ENCODE results near the gene ACBD6. TPM values are rescaled to one million over a fixed set of nuclear protein-coding genes. Genes with fewer than 3 reads are reported as not detected.

The ACBD6 gene
- total and polyA plus RNA-seq, 2 experiments from 2014 or later: 72.2 to 73.9 TPM

DNA sequence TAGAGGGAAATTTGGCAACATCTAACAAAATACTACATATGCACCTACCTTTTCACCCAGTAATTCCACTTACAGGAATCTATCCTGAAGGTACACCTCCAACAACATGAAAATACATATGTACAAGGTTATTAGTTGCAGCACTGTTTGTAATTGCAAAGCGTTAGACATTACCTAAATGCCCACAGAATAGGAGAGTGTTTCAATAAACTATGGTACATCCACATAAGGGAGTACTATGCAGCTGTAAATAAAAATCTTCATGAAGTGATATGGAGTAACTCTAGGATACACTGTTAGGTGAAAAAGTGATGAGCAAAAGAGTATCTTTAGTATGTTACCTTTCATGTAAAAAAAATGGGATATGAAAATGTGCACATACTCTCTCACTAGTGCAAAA is 126.1 kb downstream of the ACBD6 start:
- no peak overlapping the region for H3K4me3 ChIP-seq
- H3K27ac ChIP-seq: no peak overlapping the region
- no peaks in the 10 kb centered on the region for H3K36me3 ChIP-seq
- DNase-seq (ENCODE audit: low read depth in 1 of 2, low spot score in 1 of 2): no peak
- TF ChIP-seq, protein P1, sequence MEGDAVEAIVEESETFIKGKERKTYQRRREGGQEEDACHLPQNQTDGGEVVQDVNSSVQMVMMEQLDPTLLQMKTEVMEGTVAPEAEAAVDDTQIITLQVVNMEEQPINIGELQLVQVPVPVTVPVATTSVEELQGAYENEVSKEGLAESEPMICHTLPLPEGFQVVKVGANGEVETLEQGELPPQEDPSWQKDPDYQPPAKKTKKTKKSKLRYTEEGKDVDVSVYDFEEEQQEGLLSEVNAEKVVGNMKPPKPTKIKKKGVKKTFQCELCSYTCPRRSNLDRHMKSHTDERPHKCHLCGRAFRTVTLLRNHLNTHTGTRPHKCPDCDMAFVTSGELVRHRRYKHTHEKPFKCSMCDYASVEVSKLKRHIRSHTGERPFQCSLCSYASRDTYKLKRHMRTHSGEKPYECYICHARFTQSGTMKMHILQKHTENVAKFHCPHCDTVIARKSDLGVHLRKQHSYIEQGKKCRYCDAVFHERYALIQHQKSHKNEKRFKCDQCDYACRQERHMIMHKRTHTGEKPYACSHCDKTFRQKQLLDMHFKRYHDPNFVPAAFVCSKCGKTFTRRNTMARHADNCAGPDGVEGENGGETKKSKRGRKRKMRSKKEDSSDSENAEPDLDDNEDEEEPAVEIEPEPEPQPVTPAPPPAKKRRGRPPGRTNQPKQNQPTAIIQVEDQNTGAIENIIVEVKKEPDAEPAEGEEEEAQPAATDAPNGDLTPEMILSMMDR (IDR thresholded peaks at IDR 0.05; ENCODE audit: low read depth, low read length): no peak
- no peaks in the 10 kb centered on the region for H3K4me1 ChIP-seq (ENCODE audit: low read depth)
- no peaks in the 10 kb centered on the region for H3K27me3 ChIP-seq
- no peaks in the 10 kb centered on the region for H3K9me3 ChIP-seq (ENCODE audit: low read depth)

DNA sequence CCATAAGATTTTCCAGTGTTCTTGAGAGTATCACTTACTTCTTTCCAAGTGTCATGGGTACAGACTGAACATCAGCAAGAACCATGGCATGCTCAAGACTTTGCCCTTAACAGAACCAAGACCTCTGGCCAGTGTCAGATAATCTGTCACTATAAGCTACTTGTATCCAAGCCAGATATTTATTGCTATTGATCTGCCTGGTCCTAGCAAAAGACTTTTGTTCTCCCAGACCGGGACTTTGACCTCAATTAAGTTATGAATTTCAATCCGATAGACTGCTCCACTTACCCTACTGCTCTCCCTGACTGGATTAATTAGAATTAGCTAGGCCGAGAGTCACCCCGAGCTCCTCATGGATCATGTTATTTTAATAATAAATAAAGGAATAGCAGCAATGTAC is 129.6 kb downstream of the ACBD6 start:
- H3K9me3 ChIP-seq (ENCODE audit: low read depth): no peaks in the 10 kb centered on the region
- no peak for DNase-seq (ENCODE audit: low read depth in 1 of 2, low spot score in 1 of 2)
- H3K27ac ChIP-seq: no peak overlapping the region
- H3K4me3 ChIP-seq: no peak overlapping the region
- no peaks in the 10 kb centered on the region for H3K4me1 ChIP-seq (ENCODE audit: low read depth)
- TF ChIP-seq, protein P1 (IDR thresholded peaks at IDR 0.05; ENCODE audit: low read depth, low read length): no peak
- no peaks in the 10 kb centered on the region for H3K36me3 ChIP-seq
- H3K27me3 ChIP-seq: no peaks in the 10 kb centered on the region

DNA sequence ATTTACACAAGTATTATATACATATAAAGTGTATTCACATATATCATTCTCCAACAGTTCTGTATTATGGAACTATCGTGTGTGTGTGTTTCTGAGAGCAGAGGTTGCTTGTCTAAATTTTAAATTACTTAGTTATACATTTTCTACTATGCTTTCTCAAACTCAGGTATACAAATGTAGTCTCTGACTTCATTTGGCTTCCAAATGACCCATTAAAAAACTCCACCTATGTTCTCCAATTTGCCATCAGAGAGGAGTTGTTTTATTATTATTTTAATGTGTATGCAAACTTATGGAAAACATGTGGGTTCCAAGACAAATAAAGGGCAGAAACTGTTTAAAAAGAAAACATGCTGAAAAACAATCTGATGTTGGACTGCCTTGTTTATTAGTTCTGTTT is 131.8 kb downstream of the ACBD6 start:
- Histone ChIP-seq H3K4me3 (no peak overlapping the region), H3K9me3 (ENCODE audit: low read depth) (no peaks in the 10 kb centered on the region), H3K27me3 (no peaks in the 10 kb centered on the region), H3K4me1 (ENCODE audit: low read depth) (no peaks in the 10 kb centered on the region), H3K27ac (no peak overlapping the region), H3K36me3 (no peaks in the 10 kb centered on the region)
- TF ChIP-seq, protein P1 (IDR thresholded peaks at IDR 0.05; ENCODE audit: low read depth, low read length): no peak
- no peak for DNase-seq (ENCODE audit: low read depth in 1 of 2, low spot score in 1 of 2)

DNA sequence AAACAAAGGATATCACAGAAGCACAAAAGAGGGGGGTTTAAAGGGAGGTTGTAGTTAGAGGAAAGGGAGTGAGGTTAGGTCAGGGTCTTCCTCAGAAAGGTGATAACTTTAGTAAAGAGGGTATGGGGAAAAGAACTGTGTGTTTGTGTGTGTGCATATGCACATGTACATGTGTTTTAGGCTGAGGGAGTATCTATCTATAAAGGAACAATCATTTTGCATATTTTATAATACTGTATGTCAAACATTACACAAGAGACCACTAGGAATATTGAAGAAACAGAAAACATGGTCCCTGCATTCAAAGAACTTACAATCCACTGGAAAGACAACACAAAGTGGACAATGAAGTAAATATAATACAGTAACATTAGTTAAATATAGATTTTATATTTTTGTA is 132.2 kb downstream of the ACBD6 start:
- Histone ChIP-seq H3K4me1 (ENCODE audit: low read depth) (no peaks in the 10 kb centered on the region), H3K36me3 (no peaks in the 10 kb centered on the region), H3K4me3 (no peak overlapping the region), H3K9me3 (ENCODE audit: low read depth) (no peaks in the 10 kb centered on the region), H3K27ac (no peak overlapping the region), H3K27me3 (no peaks in the 10 kb centered on the region)
- DNase-seq (ENCODE audit: low read depth in 1 of 2, low spot score in 1 of 2): no peak
- TF ChIP-seq, protein P1 (IDR thresholded peaks at IDR 0.05; ENCODE audit: low read depth, low read length): no peak

DNA sequence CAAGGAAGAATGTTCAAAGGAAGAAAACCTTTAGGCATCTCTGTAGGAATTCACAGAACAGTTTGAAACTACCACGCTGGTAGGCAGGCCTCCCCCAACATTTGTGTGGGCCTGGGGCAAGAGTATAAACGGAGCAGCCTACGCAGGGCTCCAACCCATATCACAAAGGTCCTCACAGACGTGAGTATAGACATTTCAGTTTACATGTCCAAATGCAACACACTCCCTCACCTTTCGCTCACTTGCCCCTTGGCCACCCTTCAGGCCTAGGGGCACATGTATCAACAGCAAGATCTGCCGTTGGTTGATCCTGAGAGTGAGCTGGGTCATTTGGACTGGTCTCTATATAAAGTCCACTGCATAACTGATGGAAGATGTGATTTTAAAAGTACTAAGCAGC is 133.3 kb downstream of the ACBD6 start:
- Histone ChIP-seq H3K27me3 (no peaks in the 10 kb centered on the region), H3K27ac (no peak overlapping the region), H3K4me3 (no peak overlapping the region), H3K9me3 (ENCODE audit: low read depth) (no peaks in the 10 kb centered on the region), H3K4me1 (ENCODE audit: low read depth) (no peaks in the 10 kb centered on the region), H3K36me3 (no peaks in the 10 kb centered on the region)
- no peak for DNase-seq (ENCODE audit: low read depth in 1 of 2, low spot score in 1 of 2)
- TF ChIP-seq, protein P1 (IDR thresholded peaks at IDR 0.05; ENCODE audit: low read depth, low read length): no peak

All from cardiac muscle cell (in vitro differentiated cells and primary cell).